IPS-11a (cell line): ENCODE data around the gene SMIM15.
A peak's percentile ranks its signal among the peaks of the same experiment; 100 is the strongest.
"Not testable (repeated sequence)": the region's sequence is repeated elsewhere in the genome, so short reads cannot be mapped to it uniquely, and the experiment has no call there.

Source experiments
- H3K4me3 ChIP-seq: one replicate; pipeline ENCODE4 v1.5.1; 2013; ENCODE audit warnings: low read depth, low read length, control low read depth

Gene SMIM15, protein sequence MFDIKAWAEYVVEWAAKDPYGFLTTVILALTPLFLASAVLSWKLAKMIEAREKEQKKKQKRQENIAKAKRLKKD

DNA sequence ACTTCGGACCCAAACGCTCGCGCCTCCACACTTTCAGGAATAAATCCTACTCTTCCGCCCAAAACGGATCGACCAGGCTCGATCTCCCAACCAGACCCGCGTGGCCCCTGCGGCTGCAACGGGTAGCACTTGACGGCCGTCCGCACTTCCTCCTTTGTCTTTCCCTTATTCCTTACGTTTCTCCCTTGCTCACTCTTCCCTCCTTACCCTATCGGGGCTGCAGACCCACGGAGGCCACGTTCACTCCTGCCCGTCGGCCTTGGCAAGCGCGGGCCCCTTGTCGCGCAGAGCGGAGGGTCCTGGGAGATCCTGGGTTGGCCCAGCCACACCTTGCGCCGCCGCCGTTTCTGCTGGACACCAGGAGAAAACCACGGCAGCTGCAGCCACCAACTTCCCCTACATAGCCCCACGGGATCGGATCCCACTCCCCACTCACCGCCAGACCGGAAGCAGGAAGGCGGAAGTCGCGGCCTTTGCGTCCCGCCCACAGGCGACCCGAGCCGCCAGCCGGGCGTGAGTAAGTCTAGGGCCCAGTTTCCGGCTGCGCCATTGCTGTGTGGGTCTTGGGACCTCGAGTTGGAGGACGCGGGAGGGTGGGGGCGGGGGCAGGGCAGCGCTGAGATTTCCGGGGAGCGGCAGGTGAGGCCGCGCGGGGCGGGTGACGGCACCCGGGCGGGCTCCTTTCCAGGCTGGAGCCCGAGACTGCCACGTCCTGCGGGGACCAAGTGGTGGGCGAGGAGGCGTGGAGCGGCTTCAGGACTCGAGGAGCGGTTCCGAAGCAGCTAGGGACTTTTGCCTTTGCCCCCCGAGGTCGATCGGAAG, at the start of gene SMIM15:
SMIM15 (minus strand) TSS at position 459 of the 822 bp plus-strand sequence. CDS start 2,297 bp downstream, outside the sequence.
- peak within 1 kb of the TSS; percentile 94 for H3K4me3 ChIP-seq

- H3K4me3 ChIP-seq = no peak overlapping the region
Measured at GRCh38 chr5:61207884-61208283, 45.6 kb upstream of the SMIM15 start.

DNA sequence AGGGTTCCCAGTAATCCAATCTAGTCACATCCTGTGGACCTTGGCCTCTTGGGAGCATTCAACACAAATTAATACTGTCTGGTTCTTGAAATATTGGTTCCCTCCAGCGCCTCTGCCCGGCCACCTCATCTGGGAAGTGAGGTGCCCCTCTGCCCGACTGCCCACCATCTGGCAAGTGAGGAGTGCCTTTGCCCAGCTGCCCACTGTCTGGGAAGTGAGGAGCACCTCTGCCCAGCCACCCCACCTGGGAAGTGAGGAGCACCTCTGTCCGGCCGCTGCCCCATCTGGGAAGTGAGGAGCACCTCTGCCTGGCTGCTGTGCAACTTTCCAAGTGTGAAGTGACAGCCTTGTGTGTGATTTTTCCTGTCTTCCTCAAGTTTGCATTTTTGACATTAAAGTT, 42.7 kb upstream of the SMIM15 start:
- no peak overlapping the region for H3K4me3 ChIP-seq

GRCh38 chr5:61202213-61202612, 39.9 kb upstream of the SMIM15 start:
- H3K4me3 ChIP-seq = no peak overlapping the region

- no peak overlapping the region for H3K4me3 ChIP-seq
Measured at GRCh38 chr5:61200582-61201155, 38.4 kb upstream of the SMIM15 start.

- H3K4me3 ChIP-seq = no peak overlapping the region
Measured at GRCh38 chr5:61198606-61199005, 36.3 kb upstream of the SMIM15 start.

DNA sequence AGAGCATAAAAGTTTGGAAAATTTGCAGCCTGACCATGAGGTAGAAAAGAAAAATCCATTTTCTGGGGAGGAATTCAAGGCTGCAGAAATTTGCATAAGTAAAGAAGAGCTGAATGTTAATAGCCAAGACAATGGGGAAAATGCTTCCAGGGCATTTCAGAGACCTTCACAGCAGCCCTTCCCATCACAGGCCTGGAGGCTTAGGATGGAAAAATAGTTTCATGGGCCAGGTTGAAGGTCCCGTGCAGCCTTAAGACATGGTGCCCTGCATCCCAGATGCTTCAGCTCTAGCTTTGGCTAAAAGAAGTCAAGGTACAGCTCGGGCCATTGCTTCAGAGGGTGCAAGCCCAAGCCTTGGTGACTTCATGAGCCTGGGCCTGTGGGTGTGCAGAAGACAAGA, 25.6 kb upstream of the SMIM15 start:
- not testable (repeated sequence) for H3K4me3 ChIP-seq

- not testable (repeated sequence) for H3K4me3 ChIP-seq
Measured at GRCh38 chr5:61187352-61187751, 25.1 kb upstream of the SMIM15 start.

DNA sequence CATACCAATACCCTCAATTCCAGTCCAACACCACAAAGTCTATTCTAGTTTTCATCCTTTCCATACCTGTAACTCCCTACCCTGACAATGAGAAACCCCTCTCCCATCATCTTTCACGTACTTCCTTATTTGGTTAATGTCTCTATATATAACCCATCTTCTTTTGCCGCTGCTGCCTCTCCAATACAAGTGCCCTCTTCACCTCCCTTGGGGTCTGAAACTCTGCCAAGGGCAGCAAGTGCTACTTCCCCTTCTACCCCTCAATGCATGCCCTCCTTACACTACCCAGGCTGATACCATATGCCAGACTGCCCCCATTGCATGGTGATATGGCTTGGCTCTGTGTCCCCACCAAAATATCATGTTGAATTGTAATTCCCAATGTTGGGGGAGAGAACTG, 24.4 kb upstream of the SMIM15 start:
- no peak overlapping the region for H3K4me3 ChIP-seq

DNA sequence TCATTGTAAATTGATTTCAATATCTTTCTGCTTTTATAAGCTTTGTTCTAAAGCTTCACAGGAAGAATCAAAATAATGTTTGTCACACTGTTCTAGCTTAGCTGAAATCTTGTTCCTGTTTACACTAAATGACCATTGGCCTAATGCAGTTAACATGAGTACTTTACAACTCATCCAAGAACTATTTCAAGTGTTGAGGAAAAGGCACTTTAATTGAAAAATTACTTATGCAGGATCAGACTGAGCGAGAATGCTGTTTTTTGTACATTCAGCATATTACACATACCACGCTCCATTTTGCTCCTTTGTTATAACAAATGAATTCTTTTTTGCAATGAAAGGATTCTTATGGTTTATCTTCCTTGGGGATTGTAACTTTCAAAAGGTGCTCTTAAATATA, 22.4 kb upstream of the SMIM15 start:
- no peak overlapping the region for H3K4me3 ChIP-seq

DNA sequence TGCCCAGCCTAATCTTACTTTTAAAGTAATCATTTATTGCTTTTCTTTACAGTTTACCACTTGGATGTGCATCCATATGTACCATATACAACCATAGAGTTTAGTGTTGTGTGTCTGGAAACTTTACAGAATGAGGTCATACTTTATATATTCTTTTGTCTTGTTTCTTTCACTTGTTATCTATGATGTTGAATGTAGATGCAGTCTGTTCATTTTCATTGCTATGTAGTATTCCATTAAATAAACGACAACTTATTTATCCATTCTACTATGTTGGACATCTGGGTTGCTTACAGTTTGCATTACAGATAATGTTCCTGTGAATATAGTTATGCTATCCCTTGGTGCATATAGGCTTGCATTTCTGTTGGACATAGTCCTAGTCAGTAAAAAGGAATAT, 21.3 kb upstream of the SMIM15 start:
- H3K4me3 ChIP-seq = no peak overlapping the region

DNA sequence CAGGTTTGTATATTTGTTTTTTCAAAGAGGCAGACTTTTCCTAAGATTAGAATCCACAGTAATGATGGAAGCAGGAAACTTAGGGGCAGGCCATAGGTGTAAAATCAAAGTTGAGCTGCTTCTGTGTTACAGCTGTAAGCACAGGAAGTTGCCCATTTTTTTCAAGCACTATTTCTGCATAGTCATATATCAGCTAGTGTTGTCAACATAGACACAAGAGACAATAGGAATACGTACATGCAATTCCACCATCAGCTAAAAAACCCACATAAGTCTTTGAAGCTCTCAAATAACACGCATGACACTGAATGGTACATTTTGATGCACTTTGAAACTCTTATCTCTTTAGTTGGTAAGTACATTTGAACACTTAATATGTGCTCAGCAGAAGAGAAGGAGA, 20.2 kb upstream of the SMIM15 start:
- H3K4me3 ChIP-seq = no peak overlapping the region

GRCh38 chr5:61180886-61181285, 18.6 kb upstream of the SMIM15 start:
- H3K4me3 ChIP-seq = no peak overlapping the region

- no peak overlapping the region for H3K4me3 ChIP-seq
Measured at GRCh38 chr5:61178702-61179101, 16.4 kb upstream of the SMIM15 start.

DNA sequence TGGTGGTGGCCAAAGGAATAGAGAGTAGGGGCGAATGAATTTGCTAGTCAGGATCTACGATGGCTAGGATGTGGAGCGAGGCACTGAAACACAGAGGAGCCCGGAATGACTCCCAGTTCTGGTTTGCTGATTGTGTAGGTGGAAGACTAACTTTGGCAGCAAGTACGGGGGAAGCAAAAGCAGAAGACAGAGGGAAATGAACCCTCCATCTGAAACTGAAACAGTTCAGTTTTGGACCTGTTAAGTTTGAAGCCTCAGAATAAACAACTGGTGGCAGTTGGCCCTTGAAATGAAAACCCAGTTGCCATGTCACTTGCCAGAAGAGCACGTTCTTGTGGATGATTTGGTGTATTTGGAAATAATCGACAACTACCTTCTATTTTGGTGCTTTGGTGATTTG, 15.4 kb upstream of the SMIM15 start:
- no peak overlapping the region for H3K4me3 ChIP-seq

DNA sequence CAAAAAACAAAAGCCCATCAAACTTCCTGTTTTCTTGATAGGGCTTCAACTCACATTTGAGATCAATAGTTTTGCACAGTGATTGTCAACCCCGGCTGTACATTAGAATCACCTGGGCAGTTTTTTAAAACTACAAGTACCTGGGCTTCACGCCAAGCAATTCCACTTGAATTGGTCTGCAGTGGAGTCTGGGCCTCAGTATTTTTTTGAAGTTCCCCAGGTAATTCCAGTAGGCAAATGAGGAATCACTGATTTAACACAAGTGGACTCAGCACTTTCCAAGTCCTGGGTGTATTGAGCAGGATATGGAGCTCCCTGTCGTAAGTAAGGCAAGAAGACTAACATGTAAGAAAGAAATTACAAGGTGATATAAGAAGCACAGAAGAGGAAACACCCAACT, 14.8 kb upstream of the SMIM15 start:
- H3K4me3 ChIP-seq = no peak overlapping the region

DNA sequence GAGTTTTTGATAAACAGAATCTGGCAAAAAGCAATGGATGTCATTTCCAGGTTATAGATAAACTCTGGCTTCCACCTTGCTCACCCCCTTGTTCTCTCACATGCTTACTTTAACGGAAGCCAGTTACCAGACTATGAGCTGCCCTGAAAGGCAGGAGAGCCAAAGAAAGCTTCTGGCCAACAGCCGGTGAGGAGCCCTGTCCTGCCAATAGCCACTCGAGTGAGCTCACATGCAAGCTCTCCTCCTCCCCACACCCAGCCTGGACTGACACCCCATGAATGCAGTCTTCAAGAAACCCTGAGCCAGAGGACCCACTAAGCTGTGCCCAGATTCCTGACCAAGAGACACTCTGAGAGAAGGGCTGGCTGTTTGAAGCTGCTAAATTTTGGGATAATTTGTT, 14.4 kb upstream of the SMIM15 start:
- H3K4me3 ChIP-seq = no peak overlapping the region

GRCh38 chr5:61171479-61171878, 9.2 kb upstream of the SMIM15 start:
- no peak overlapping the region for H3K4me3 ChIP-seq

DNA sequence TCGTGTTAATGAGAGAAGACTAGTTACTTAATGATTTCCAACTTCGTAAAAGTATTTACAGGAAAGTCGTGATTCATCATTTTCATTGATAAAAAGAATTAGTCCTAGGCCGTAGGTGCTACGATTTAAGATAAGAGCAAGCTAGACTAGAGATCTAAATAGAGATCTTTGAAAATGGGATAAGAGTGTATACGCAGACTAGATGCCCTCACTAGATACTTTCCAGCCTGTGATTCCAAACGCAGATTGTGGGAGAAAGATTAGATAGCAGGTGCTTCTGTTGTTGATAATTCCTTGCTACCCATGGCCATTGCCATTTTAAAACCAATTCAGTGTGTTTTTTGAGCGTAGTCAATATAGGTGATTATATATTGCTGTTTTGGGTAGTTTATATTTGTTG, 6.7 kb upstream of the SMIM15 start:
- no peak overlapping the region for H3K4me3 ChIP-seq

DNA sequence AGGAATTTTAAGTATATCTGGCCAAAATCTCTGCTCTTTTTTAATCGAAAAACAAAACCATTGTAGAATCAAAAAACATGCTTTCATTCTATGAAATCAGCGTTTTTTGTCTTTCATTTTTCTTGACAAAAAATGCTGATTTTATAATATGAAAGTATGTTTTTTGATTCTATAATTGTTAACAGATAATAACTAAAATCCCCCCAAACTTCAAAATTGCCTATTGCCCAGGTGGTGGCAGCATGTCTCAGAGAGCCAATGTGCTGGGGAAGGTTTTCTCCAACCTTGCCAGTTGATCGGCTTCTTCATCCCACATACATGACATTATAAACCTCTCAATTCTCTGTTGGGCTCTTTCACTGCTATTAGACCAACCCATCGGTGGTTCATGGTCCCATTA, 5.1 kb upstream of the SMIM15 start:
- H3K4me3 ChIP-seq = no peak overlapping the region

GRCh38 chr5:61163905-61164304, 1.6 kb upstream of the SMIM15 start:
- no peak overlapping the region for H3K4me3 ChIP-seq

DNA sequence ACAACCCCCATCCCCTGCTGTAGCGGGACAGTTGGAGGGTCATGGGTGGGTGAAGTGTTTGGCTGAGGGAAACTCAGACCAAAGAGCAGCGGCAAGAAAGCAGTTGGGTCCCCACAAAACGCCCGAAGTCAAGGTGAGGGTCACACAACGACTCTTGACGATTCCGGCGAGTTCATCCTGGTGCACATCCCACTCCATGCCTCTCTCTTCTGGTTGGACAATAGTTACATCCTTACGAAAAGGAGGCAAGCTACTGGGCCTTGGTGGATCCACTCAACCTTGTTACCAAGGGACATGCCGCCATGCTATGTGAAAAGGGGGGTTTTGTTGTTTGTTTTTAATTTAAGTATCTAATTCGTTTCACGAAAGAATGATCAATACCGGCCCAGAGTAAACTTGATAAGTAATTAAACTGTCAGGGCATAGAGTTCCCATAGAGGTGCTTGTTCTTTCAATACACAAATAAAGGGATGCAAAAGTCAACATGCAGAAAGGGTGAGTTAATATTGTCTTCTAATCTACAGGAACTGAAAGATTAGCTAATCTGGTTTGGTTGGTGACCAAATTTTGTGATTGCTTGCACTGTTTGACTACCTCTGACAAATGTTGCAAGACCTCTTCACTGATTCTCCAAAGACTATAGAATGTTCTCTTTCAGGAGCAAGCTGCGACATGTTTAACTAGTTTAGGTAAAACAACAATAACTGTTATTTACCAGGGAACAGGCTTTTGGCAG, 732 bp upstream of the SMIM15 start:
- peak overlapping the region; percentile 94 for H3K4me3 ChIP-seq
